Kidney (tissue), 14 donors: ENCODE data around the gene SMIM5. TPM values are rescaled to one million over a fixed set of nuclear protein-coding genes. Genes with fewer than 3 reads are reported as not detected.

Experiments used
- DNase-seq, 5 donors: peaks; one replicate each; pipeline ENCODE4 v3.0.0-alpha.2; 2013 to 2020
- FAIRE-seq: peaks from 2 replicates; lab custom pipeline; 2012; peaks lifted over from hg19 to GRCh38; lab: Jason Lieb, UNC
- H3K27ac ChIP-seq, 2 donors: one replicate each; pipeline ENCODE4 v1.7.0; 2013; ENCODE audit warnings: low read depth in 2 of 2, low read length in 2 of 2, inconsistent platforms in 1 of 2
- H3K27me3 ChIP-seq: one replicate; pipeline ENCODE4 v1.7.1; 2013; ENCODE audit warnings: low read length, inconsistent platforms; ENCODE audit not compliant: control insufficient read depth, insufficient read depth
- H3K36me3 ChIP-seq, 3 donors: one replicate each; pipeline versions ENCODE4 v1.7.0 to v1.7.1; 2013; ENCODE audit warnings: low read length in 3 of 3, control low read depth in 1 of 3, inconsistent platforms in 1 of 3; ENCODE audit not compliant: insufficient read depth in 3 of 3, control insufficient read depth in 2 of 3
- H3K4me1 ChIP-seq, 3 donors: one replicate each; pipeline versions ENCODE4 v1.7.0 to v1.7.1; 2013; ENCODE audit warnings: low read length in 3 of 3, inconsistent platforms in 1 of 3, low read depth in 1 of 3; ENCODE audit not compliant: control insufficient read depth in 2 of 3, insufficient read depth in 2 of 3
- H3K4me3 ChIP-seq, 3 donors: one replicate each; pipeline versions ENCODE4 v1.7.0 to v1.8.1; 2013; ENCODE audit warnings: low read length in 3 of 3, control low read depth in 1 of 3, inconsistent platforms in 1 of 3
- H3K9ac ChIP-seq, 3 donors: one replicate each; pipeline versions ENCODE4 v1.7.0 to v1.7.1; 2013; ENCODE audit warnings: low read length in 3 of 3, control low read depth in 1 of 3, inconsistent platforms in 1 of 3
- H3K9me3 ChIP-seq, 3 donors: one replicate each; pipeline versions ENCODE4 v1.7.0 to v1.7.1; 2013; ENCODE audit warnings: low read length in 3 of 3, control low read depth in 1 of 3, inconsistent platforms in 1 of 3; ENCODE audit not compliant: control insufficient read depth in 2 of 3, insufficient read depth in 1 of 3
- intact Hi-C: fragments of 100-400 bp; cut with DNase I; formaldehyde crosslinking; loops from one replicate; pipeline ENCODE4 v1.11.1; 2022
- polyA plus RNA-seq: library from polyadenylated mRNA; stranded (reverse); fragments of 350-450 nt; fragmentation: Illumina TruSeq; extraction: RNeasy Lipid Tissue Mini Kit (QIAGEN cat#74804); gene quantifications from one replicate; pipeline ENCODE4 v1.2.3, GENCODE V29; 2014; ENCODE audit warnings: low read depth, low replicate concordance; ENCODE audit not compliant: insufficient read depth
- total RNA-seq: library from RNA; stranded (reverse); fragmentation: NEBNext Ultra II Directional; extraction: Animal tissue kit (Norgen Biotek cat#: 25700); gene quantifications from one replicate; pipeline ENCODE4 v1.2.1, GENCODE V29; 2021
- TF ChIP-seq, protein P1 (sequence below): IDR thresholded peaks from 3 replicates; pipeline ENCODE4 v1.5.1; 2012; ENCODE audit warnings: mild to moderate bottlenecking, moderate library complexity, borderline replicate concordance; ENCODE audit not compliant: insufficient read depth; ENCODE audit errors: extremely low read depth
- donor health status: control.
- donor health status: control.
- donor health status: control.
- donor health status: control.
- donor health status: control.
- donor health status: DM: yes; HTN: yes; CAD: no.
- donor health status: Normal renal cell carcinoma (clear cell type).

The SMIM5 gene
- total and polyA plus RNA-seq, 2 donors from 2014 or later = 8.0 to 63.0 TPM

DNA sequence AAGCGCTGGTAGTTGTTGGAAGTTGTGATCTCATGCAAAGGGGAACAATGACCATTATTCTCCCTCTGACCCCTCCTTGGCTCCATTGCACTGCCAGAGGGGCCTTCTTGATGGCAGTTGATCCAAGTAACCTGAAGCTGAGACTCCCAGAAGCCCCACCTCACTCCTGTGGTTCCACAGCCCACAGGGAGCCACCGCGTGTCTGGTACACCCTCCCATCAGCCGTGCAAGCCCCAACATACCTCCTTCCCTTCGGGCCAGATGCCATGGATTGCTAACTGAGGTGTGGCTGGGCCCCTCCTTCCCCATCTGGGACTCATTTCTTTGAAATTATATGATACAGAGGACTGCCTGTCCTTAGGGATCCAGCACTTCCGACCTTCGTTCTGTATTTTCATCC is 51.7 kb downstream of the SMIM5 start:
- no peak overlapping the region for H3K4me3 ChIP-seq
- FAIRE-seq = no peak
- H3K9me3 ChIP-seq = no peaks in the 10 kb centered on the region
- no peaks in the 10 kb centered on the region for H3K27me3 ChIP-seq
- H3K36me3 ChIP-seq = peaks cover 0 to 6% (median 0%) of the 10 kb centered on the region in 3 donors
- peaks cover 0 to 10% (median 3%) of the 10 kb centered on the region in 3 donors for H3K4me1 ChIP-seq
- no peak overlapping the region for H3K9ac ChIP-seq
- TF ChIP-seq, protein P1, sequence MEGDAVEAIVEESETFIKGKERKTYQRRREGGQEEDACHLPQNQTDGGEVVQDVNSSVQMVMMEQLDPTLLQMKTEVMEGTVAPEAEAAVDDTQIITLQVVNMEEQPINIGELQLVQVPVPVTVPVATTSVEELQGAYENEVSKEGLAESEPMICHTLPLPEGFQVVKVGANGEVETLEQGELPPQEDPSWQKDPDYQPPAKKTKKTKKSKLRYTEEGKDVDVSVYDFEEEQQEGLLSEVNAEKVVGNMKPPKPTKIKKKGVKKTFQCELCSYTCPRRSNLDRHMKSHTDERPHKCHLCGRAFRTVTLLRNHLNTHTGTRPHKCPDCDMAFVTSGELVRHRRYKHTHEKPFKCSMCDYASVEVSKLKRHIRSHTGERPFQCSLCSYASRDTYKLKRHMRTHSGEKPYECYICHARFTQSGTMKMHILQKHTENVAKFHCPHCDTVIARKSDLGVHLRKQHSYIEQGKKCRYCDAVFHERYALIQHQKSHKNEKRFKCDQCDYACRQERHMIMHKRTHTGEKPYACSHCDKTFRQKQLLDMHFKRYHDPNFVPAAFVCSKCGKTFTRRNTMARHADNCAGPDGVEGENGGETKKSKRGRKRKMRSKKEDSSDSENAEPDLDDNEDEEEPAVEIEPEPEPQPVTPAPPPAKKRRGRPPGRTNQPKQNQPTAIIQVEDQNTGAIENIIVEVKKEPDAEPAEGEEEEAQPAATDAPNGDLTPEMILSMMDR = no peak
- no peak overlapping the region for H3K27ac ChIP-seq
- intact Hi-C loops = loop anchor here (10.0 kb wide), 1 partner anchor 50 kb away; no protein-coding TSS in a partner anchor
- DNase-seq = peak in 1 of 5 donors; percentile 53

DNA sequence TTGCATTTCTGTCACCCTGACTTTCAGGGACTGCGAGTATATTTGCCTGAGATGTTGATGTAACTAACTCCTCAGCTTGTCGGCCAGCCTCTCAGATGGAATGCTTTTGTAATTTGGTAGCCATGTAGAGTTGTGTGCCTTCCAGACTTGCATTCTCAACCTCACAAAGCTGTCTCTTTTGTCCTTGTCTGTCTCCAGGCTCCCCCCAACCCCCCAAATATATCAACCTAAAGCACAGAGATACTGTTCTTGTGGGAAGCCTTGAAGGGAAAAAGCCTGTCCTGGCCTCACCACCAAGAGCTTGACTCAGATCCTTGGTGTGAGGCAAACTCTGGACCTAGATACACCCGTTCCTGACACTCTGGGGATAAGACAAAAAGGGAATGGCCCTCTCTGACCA is 52.3 kb downstream of the SMIM5 start:
- DNase-seq (peak in 1 of 5 donors; percentile 1), FAIRE-seq (no peak)
- H3K36me3 ChIP-seq = peaks cover 0 to 5% (median 0%) of the 10 kb centered on the region in 3 donors
- H3K9me3 ChIP-seq = no peaks in the 10 kb centered on the region
- no peak overlapping the region for H3K9ac ChIP-seq
- H3K4me3 ChIP-seq = no peak overlapping the region
- H3K4me1 ChIP-seq = peaks cover 0 to 10% (median 3%) of the 10 kb centered on the region in 3 donors
- intact Hi-C loops = loop anchor here (10.0 kb wide), 1 partner anchor 49 kb away; no protein-coding TSS in a partner anchor
- TF ChIP-seq, protein P1 = no peak
- no peaks in the 10 kb centered on the region for H3K27me3 ChIP-seq
- H3K27ac ChIP-seq = peak overlapping the region in 1 of 2 donors; percentile 23

DNA sequence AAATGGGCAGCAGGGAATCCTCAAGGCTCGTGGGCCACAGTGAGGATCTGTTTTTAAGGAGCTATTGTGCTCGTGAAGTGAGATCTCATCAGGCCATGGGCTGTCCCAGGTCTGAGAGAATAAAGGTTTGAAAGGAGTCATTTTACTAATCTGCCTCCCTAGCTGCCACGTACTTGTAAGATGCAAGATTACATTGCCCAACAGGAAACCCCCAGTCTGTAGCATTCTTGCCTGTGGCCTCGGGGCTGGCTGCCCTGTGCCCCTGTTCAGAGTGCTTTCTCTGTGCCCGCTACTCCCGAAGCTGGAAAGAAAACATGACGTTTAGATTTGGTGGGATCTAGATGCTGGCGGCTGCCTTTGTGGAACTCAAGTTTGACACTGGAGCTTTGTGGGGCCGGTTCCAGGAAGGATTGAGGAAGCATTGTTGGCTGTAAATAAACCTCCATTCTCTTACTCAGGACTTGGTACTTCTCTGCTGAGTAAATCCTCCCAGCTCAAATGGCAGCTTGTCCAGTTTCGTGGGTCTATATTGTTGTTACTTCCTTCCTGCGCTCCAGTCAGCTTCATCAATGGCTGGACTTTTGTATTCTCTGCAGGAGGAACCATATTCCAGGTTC is 55.1 kb downstream of the SMIM5 start:
- Histone ChIP-seq H3K27ac (peak overlapping the region in 1 of 2 donors; percentile 16), H3K4me3 (no peak overlapping the region), H3K36me3 (peaks cover 0 to 8% (median 3%) of the 10 kb centered on the region in 3 donors), H3K9ac (no peak overlapping the region), H3K4me1 (peaks cover 0 to 11% (median 3%) of the 10 kb centered on the region in 3 donors), H3K27me3 (no peaks in the 10 kb centered on the region), H3K9me3 (no peaks in the 10 kb centered on the region)
- DNase-seq = peak in 1 of 5 donors; percentile 32
- no peak for FAIRE-seq
- intact Hi-C loops = loop anchor here (10.0 kb wide), 1 partner anchor 46 kb away; no protein-coding TSS in a partner anchor
- TF ChIP-seq, protein P1 = no peak
